ENCODE measurements around the gene MTX3. TPM values are rescaled to one million over a fixed set of nuclear protein-coding genes. Genes with fewer than 3 reads are reported as not detected.

Gene MTX3
- polyA plus RNA-seq, 1 of the 3 experiments (the other 2 are of a cell fraction): 6.8 TPM

DNA sequence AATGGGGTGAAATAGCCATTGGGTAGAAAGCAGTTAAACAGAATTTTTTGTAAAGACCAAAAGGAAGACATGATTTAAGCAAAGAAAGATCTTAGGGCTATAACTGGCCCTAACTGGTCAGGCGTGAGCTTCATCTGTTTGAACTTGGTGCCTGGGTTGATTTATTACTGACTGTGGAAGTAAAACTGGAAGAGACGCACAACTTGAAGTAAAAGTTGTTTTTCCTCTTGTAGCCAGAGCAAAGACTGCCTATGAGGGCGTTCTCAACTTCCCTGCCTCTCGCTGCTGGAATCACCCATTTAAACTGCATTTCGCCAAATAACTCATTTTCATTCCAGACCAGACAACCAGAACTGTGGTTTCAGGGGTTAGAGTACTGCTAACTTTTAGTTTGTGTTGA lies 45.6 kb upstream of the MTX3 start:
- 76% methylated on average over 5 of the region's 5 CpGs for WGBS (ENCODE audit: low lambda C conversion rate)

More for the DNA sequence above, 45.6 kb upstream of the MTX3 start:
- H3K4me1 ChIP-seq (ENCODE audit: control insufficient read depth in 1 of 2, insufficient read depth in 2 of 2, low read depth in 1 of 2, low read length in 1 of 2): peaks cover 0 to 2% of the 10 kb centered on the region in 2 experiments; a peak in 1 of 4 replicates
- no peaks in the 10 kb centered on the region for H4K20me1 ChIP-seq (ENCODE audit: insufficient read depth)
- ChIA-PET CTCF (interaction anchor here (1.0 kb wide), 1 partner anchor 10 kb away, joined by 3 read pairs; no protein-coding TSS in a partner anchor), POLR2A (no interaction called here)
- H3F3A ChIP-seq (replicated peaks; ENCODE audit: insufficient read depth): no peaks in the 10 kb centered on the region
- H3K27ac ChIP-seq (ENCODE audit: low read depth in 2 of 2, low read length in 1 of 2): no peak overlapping the region
- H3K9me2 ChIP-seq: no peaks in the 10 kb centered on the region
- H3K4me2 ChIP-seq: no peak overlapping the region
- no peak for DNase-seq
- no peak overlapping the region for H3K9ac ChIP-seq
- no peak overlapping the region for H3K4me3 ChIP-seq (ENCODE audit: low read depth in 2 of 2, low read length in 1 of 2)
- H3K79me2 ChIP-seq (ENCODE audit: insufficient read depth): no peaks in the 10 kb centered on the region
- no peak overlapping the region for H2AFZ ChIP-seq (ENCODE audit: low read depth)
- peaks cover 17% of the 10 kb centered on the region for H3K27me3 ChIP-seq (ENCODE audit: insufficient read depth)
- H3K9me3 ChIP-seq: no peaks in the 10 kb centered on the region
- H3K36me3 ChIP-seq (replicated peaks in 1 of 2; ENCODE audit: control insufficient read depth in 1 of 2, insufficient read depth in 2 of 2, low read length in 1 of 2): no peaks in the 10 kb centered on the region
- no peak for TF ChIP-seq USF2 (IDR thresholded peaks at IDR 0.05; ENCODE audit: borderline replicate concordance, low read depth, low read length)
- TF ChIP-seq SMC3 (IDR thresholded peaks at IDR 0.05; ENCODE audit: low read depth, low read length): no peak
- TF ChIP-seq, protein P1, sequence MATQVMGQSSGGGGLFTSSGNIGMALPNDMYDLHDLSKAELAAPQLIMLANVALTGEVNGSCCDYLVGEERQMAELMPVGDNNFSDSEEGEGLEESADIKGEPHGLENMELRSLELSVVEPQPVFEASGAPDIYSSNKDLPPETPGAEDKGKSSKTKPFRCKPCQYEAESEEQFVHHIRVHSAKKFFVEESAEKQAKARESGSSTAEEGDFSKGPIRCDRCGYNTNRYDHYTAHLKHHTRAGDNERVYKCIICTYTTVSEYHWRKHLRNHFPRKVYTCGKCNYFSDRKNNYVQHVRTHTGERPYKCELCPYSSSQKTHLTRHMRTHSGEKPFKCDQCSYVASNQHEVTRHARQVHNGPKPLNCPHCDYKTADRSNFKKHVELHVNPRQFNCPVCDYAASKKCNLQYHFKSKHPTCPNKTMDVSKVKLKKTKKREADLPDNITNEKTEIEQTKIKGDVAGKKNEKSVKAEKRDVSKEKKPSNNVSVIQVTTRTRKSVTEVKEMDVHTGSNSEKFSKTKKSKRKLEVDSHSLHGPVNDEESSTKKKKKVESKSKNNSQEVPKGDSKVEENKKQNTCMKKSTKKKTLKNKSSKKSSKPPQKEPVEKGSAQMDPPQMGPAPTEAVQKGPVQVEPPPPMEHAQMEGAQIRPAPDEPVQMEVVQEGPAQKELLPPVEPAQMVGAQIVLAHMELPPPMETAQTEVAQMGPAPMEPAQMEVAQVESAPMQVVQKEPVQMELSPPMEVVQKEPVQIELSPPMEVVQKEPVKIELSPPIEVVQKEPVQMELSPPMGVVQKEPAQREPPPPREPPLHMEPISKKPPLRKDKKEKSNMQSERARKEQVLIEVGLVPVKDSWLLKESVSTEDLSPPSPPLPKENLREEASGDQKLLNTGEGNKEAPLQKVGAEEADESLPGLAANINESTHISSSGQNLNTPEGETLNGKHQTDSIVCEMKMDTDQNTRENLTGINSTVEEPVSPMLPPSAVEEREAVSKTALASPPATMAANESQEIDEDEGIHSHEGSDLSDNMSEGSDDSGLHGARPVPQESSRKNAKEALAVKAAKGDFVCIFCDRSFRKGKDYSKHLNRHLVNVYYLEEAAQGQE (IDR thresholded peaks at IDR 0.05; ENCODE audit: low read depth, low read length): no peak
- TF ChIP-seq RAD21 (IDR thresholded peaks at IDR 0.05; ENCODE audit: low read length): no peak
- TF ChIP-seq, protein P2, sequence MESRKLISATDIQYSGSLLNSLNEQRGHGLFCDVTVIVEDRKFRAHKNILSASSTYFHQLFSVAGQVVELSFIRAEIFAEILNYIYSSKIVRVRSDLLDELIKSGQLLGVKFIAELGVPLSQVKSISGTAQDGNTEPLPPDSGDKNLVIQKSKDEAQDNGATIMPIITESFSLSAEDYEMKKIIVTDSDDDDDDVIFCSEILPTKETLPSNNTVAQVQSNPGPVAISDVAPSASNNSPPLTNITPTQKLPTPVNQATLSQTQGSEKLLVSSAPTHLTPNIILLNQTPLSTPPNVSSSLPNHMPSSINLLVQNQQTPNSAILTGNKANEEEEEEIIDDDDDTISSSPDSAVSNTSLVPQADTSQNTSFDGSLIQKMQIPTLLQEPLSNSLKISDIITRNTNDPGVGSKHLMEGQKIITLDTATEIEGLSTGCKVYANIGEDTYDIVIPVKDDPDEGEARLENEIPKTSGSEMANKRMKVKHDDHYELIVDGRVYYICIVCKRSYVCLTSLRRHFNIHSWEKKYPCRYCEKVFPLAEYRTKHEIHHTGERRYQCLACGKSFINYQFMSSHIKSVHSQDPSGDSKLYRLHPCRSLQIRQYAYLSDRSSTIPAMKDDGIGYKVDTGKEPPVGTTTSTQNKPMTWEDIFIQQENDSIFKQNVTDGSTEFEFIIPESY (IDR thresholded peaks at IDR 0.05; ENCODE audit: borderline replicate concordance, low read depth): no peak
- TF ChIP-seq TEAD4 (IDR thresholded peaks at IDR 0.05; ENCODE audit: borderline replicate concordance, insufficient read depth): no peak
- TF ChIP-seq, protein P3, sequence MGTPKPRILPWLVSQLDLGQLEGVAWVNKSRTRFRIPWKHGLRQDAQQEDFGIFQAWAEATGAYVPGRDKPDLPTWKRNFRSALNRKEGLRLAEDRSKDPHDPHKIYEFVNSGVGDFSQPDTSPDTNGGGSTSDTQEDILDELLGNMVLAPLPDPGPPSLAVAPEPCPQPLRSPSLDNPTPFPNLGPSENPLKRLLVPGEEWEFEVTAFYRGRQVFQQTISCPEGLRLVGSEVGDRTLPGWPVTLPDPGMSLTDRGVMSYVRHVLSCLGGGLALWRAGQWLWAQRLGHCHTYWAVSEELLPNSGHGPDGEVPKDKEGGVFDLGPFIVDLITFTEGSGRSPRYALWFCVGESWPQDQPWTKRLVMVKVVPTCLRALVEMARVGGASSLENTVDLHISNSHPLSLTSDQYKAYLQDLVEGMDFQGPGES (IDR thresholded peaks at IDR 0.05; ENCODE audit: low read depth, low read length): no peak
- TF ChIP-seq FOSL2 (IDR thresholded peaks at IDR 0.05; ENCODE audit: borderline replicate concordance, low read depth): no peak
- no peak for TF ChIP-seq FOXJ3 (CRISPR knock-in tag; IDR thresholded peaks at IDR 0.05)
- TF ChIP-seq MEF2A (IDR thresholded peaks at IDR 0.05; ENCODE audit: borderline replicate concordance, low read depth): no peak
- no peak for TF ChIP-seq PBX3 (IDR thresholded peaks at IDR 0.05)
- no peak for TF ChIP-seq YY1 (IDR thresholded peaks at IDR 0.05; ENCODE audit: low read depth)

All from SK-N-SH (cell line).